AG09309 (cell line): ENCODE measurements around the gene VAV3.

Source experiments
- DNase-seq: peaks from one replicate; pipeline ENCODE4 v3.0.0-alpha.2; 2010; ENCODE audit warnings: low read depth
- H3K4me3 ChIP-seq: 2 replicates; pipeline ENCODE4 v1.5.1; 2011; ENCODE audit warnings: mild to moderate bottlenecking, low read depth, low read length, moderate library complexity; ENCODE audit not compliant: control insufficient read depth
- TF ChIP-seq, protein P1 (sequence below): IDR thresholded peaks from 2 replicates; pipeline ENCODE4 v1.5.1; 2011; ENCODE audit warnings: mild to moderate bottlenecking, low read depth, low read length, inconsistent platforms; ENCODE audit not compliant: insufficient read depth, control insufficient read depth; ENCODE audit errors: missing control alignments

The VAV3 gene

DNA sequence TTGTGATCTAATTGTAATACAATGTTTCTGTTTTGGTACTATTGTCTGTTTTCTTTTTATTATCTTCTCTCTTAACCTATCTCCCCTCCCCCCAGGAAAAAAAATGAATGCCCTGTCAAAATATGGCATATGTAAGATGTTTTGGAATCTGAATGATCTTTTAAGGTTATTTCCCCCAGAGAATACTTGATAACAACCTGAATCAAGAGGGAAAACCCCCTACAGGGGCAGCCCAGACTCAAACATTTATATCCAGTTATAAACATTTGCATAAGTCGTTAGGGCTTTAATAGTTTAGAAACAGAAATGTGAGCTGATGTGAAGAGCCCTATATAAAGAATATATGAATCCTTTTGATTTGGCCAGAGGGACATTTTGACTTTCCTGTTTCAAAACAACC lies 169.5 kb downstream of the VAV3 start:
- no peak for DNase-seq
- H3K4me3 ChIP-seq, result no peak overlapping the region
- TF ChIP-seq, protein P1, sequence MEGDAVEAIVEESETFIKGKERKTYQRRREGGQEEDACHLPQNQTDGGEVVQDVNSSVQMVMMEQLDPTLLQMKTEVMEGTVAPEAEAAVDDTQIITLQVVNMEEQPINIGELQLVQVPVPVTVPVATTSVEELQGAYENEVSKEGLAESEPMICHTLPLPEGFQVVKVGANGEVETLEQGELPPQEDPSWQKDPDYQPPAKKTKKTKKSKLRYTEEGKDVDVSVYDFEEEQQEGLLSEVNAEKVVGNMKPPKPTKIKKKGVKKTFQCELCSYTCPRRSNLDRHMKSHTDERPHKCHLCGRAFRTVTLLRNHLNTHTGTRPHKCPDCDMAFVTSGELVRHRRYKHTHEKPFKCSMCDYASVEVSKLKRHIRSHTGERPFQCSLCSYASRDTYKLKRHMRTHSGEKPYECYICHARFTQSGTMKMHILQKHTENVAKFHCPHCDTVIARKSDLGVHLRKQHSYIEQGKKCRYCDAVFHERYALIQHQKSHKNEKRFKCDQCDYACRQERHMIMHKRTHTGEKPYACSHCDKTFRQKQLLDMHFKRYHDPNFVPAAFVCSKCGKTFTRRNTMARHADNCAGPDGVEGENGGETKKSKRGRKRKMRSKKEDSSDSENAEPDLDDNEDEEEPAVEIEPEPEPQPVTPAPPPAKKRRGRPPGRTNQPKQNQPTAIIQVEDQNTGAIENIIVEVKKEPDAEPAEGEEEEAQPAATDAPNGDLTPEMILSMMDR, result no peak

DNA sequence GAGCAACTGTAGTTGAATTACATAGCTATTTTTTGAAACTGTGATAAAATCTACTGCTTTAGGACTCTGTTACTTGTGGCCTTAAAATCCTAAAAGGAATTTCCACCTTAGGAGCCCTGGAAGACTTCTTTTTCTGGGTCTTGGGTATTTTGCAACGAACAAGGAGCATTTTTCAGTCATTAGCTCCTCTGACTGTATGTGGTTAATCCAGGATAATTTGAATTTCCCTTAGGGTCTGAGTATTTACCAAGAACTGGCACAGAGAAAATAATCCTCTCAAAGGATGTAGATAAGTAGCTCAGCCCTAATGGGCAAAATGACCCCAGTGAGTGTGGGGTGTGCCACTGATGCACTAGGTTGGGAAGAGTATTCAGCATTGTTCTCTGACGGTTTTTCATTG lies 170.4 kb downstream of the VAV3 start:
- H3K4me3 ChIP-seq, result no peak overlapping the region
- DNase-seq, result no peak
- TF ChIP-seq, protein P1, result no peak

DNA sequence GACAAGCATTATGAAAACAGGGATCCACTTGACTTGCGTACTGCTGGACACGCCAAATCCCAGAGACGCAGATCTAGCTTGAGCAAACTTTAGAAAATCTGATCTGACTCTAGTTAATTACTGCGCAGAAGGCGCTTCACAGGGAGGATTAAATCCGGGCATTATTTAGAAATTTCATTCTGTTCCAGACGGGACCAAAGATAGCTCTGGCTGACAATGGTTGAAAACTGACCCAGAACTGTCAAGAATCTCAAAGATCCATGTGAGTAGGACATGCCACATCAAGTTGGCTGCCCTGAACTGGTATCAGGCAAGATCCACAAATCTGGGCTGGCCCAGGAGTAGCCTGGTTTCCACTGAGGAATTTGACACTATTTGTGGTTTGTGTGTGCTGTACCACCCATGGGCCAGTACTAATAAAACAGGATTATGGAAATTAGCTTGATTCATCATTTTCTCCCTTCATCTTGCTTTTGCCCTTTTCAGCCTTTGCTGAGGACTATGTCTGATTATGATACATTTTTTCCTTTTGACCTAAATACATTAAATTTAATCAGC lies 171.0 kb downstream of the VAV3 start:
- H3K4me3 ChIP-seq, result no peak overlapping the region

DNA sequence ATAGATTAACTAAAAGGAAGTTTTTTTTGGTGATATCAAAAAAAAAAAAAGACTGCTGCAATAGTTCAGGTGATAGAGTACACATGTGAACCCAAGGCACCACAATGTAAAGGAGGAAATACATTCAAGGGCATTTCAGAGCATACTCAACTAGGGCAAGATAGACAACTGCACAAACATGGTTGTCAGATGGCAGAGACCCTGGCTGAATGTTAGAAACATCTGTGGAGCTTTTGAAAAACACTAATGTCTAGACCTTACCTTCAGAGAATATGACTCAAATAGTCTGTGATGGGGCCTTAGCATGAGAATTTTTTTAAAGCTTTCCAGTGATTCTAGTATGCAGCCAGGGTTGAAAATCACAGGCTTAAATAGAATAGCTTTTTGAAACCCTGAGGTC lies 173.6 kb downstream of the VAV3 start:
- DNase-seq, result no peak
- H3K4me3 ChIP-seq, result no peak overlapping the region
- TF ChIP-seq, protein P1, result no peak

More for the DNA sequence above, 171.0 kb downstream of the VAV3 start:
- TF ChIP-seq, protein P1, result no peak
- no peak for DNase-seq

DNA sequence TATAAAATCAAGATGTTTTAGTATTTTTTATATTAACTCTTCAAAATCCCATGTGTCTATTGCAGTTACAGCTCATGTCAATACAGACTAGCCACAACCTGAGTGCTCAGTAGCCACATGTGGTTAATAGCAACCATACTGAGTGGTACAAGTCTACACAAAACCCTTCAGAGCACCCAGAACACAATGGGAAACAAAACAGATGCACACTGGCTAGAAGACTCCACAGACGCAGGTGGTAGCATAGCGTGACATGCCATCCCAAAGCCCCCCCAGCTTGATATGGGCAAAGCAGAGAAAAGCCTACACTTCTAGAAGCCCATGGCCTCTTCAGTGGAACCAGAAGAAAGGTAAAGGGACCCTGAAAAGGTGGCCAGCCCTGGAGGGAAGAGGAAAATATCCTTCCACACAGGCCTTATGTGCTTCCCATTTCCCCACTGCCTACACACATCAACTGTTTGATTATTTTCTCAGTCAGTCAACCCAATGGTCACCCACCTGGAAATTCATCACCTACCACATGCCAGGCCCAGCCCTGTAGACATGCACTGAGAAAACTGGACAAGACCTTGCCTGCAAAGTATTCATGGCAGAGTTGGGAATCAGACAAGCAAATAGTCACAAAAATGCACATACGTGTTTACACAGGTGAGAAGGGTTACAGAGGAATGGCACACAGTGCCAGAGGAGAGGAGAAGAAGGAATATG lies 175.0 kb downstream of the VAV3 start:
- no peak overlapping the region for H3K4me3 ChIP-seq
- no peak for DNase-seq
- TF ChIP-seq, protein P1, result no peak

DNA sequence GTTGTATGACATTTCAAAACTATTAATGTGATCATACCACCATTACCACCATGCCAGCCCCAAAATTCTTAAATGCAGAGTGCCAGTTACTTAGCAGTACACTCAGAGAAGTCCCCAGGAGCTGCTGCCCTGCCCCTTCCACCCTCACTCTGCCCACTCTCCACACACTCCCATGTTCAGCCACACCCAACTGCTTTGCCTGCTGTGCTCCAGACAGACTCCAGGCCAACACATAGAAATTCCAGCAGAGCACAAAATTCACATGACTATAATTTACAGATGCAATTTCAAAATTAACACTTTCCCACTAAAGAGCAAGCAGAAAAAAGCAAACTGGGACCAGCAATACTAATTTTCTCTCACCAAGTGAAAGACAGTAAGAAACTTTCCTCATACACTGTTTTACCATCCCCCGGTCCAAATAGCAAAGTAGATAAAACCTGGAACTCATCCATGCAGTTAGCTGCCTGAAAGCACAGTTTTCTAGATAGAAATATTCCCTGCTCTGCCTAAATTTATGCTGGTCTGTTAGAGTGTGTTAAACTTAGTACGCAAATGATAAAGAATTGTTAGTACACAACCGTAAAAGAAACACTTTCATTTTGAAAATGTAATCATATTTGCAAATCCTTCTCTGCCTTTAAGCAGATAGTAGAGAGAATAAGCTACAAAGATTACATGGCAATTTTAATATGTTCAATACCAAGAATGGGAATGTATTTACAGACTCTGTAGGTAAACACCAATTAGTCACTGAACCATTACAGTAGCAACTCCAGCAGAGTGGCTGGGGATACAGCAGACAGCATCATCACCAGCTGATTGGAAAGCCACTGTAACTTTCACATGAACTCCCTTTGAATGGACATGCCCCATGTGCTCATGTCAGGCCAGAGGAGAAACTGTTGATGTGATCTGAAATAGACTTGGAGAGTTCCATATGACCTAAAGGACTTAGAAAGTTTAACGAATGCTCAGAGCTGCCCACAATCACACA lies 176.5 kb downstream of the VAV3 start:
- TF ChIP-seq, protein P1, result no peak
- no peak overlapping the region for H3K4me3 ChIP-seq
- no peak for DNase-seq
